Stimulated activated CD4-positive, alpha-beta T cell treated with anti-CD3 and anti-CD28 coated beads, Interleukin-4, amount 100 ng/mL, for 48 hours (primary cell): ENCODE data around the gene DMWD.
"Not testable (repeated sequence)": the region's sequence is repeated elsewhere in the genome, so short reads cannot be mapped to it uniquely, and the experiment has no call there.

Experiments
- DNase-seq, 2 donors: peaks; one replicate each; pipeline ENCODE4 v3.0.0-alpha.2; 2020; ENCODE audit warnings: low read depth in 2 of 2

The DMWD gene

GRCh38 chr19:45751483-45751882 lies 41.2 kb downstream of the DMWD start:
- DNase-seq = not testable (repeated sequence)

DNA sequence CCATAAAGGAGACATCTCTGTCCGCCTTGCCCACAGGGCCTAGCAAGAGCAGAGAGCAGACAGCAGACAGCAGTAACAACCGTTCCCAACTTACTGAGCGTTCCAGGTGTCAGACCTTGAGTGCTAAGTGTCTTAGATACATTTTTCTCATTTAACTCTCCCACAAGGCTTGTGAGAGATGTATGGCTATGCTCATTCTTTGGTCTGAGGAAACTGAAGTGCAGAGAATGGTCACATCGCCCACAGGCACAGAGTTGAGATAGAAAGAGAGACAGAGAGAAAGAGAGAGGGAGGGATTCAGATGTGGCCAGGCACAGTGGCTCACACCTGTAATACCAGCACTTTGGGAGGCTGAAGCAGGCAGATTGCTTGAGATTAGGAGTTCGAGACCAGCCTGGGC lies 45.1 kb downstream of the DMWD start:
- no peak for DNase-seq

- no peak for DNase-seq
Observed at GRCh38 chr19:45746866-45747265, 45.8 kb downstream of the DMWD start.

GRCh38 chr19:45745606-45746005 lies 47.0 kb downstream of the DMWD start:
- no peak for DNase-seq

GRCh38 chr19:45742969-45743368 lies 49.7 kb downstream of the DMWD start:
- DNase-seq = no peak

DNA sequence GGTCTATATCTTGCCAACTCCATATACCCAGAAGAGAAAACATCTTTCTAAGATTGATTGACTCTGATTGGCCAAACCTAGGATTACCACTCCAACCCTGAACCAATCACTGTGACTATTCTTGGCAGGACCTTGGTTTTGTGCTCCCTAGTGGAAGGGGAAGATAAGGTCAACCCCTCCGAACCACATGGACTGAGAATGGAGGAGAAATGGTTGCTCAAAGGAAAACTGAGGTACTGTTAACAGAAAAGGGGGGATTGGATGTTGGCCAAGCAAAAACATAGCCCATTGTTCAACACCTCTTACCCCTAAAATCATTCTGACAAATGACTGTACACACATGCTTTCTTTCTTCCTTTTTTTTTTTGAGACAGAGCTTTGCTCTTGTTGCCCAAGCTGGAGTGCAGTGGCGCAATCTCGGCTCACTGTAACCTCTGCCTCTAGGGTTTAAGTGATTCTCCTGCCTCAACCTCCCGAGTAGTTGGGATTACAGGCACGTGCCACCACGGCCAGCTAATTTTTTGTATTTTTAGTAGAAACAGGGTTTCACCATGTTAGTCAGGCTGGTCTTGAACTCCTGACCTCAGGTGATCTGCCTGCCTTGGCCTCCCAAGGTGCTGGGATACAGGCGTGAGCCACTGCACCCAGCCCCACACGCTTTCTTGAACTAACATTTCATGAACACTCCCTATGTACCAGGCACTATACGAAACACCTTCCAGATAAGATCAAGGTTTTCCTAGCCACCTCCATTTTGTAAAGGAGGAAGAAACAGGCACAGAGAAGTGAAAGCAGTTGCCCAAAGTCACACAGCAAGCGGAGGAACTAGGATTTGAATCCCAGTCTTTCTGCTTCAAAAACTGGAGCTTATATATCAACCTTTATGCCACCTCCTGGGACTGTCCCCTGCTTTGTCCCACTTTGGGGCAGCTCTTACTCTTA lies 52.9 kb downstream of the DMWD start:
- DNase-seq = no peak

- no peak for DNase-seq
Observed at GRCh38 chr19:45733160-45733810, 59.4 kb downstream of the DMWD start, which contains the start of gene MEIOSIN. TSS of gene MEIOSIN (plus strand) at chr19:45733439. CDS start at chr19:45735377, 1,938 bp downstream.
